Measurements from ENCODE around the gene IGSF23. TPM values are rescaled to one million over a fixed set of nuclear protein-coding genes. Genes with fewer than 3 reads are reported as not detected.

Gene IGSF23
- total and polyA plus RNA-seq, 2 of the 4 experiments (the other 2 are of a cell fraction): 0.27 TPM; not detected in 1

DNA sequence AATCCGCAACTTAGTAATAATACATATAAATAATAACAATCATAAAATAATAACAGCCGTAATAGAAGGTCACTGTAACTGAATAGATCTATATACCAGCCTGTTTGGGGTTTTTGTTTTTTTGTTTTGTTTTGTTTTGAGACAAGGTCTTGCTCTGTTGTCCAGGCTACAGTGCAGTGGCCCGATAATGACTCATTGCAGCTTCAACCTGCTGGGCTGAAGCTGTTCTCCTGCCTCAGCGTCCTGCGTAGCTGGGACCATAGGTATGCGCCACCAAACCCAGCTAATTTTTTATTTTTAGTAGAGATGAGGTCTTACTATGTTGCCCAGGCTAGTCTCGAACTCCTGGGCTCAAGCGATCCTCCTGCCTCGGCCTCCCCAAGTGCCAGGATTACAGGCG lies 950 bp downstream of the IGSF23 start:
- Histone ChIP-seq H2AFZ (replicated peaks; ENCODE audit: low read length, poor library complexity) (no peak overlapping the region), H3K9me1 (ENCODE audit: insufficient read depth, low read length) (no peaks in the 10 kb centered on the region), H3K4me1 (ENCODE audit: control insufficient read depth, insufficient read depth, low read length) (peaks cover 3% of the 10 kb centered on the region; the same call in 1 of the 2 replicates), H3K27me3 (ENCODE audit: control insufficient read depth, insufficient read depth, low read length) (no peaks in the 10 kb centered on the region), H2AK5ac (ENCODE audit: low read depth, low read length) (peak overlapping the region; percentile 51; the same call in 1 of the 2 replicates), H3K9me3 (ENCODE audit: control insufficient read depth, insufficient read depth, low read length) (no peaks in the 10 kb centered on the region), H3K9ac (ENCODE audit: low read depth, low read length) (no peak overlapping the region), H4K20me1 (ENCODE audit: insufficient read depth, low read length) (no peaks in the 10 kb centered on the region), H3K79me1 (ENCODE audit: low read depth in 1 of 2, low read length in 2 of 2) (no peaks in the 10 kb centered on the region), H3K18ac (ENCODE audit: low read depth, low read length) (no peak overlapping the region), H4K8ac (ENCODE audit: low read depth in 2 of 2, low read length in 2 of 2) (no peak overlapping the region), H3K27ac (ENCODE audit: insufficient read depth, low read length) (no peak overlapping the region), H2BK20ac (ENCODE audit: low read depth, low read length) (no peak overlapping the region), H3K4ac (ENCODE audit: low read depth, low read length) (no peak overlapping the region), H3K4me3 (ENCODE audit: insufficient read depth, low read depth, low read length) (no peak overlapping the region), H4K5ac (ENCODE audit: low read depth, low read length) (no peak overlapping the region), H2BK15ac (ENCODE audit: low read depth, low read length) (no peak overlapping the region), H3K36me3 (ENCODE audit: control insufficient read depth, insufficient read depth, low read length) (no peaks in the 10 kb centered on the region), H4K91ac (ENCODE audit: insufficient read depth, low read depth, low read length) (no peak overlapping the region), H2AK9ac (replicated peaks; ENCODE audit: low read depth, low read length, poor library complexity) (no peak overlapping the region), H3K4me2 (ENCODE audit: low read depth, low read length) (no peak overlapping the region), H2BK120ac (ENCODE audit: low read depth, low read length) (no peak overlapping the region), H3K14ac (replicated peaks; ENCODE audit: low read depth, low read length) (no peak overlapping the region), H3K56ac (ENCODE audit: extremely low read depth, insufficient read depth, low read length) (no peak overlapping the region), H2BK5ac (ENCODE audit: low read depth, low read length, poor library complexity, severe bottlenecking) (no peak overlapping the region), H3K23ac (ENCODE audit: low read depth, low read length) (no peak overlapping the region)
- 92% methylated on average over 4 of the region's 10 CpGs; no CpG with 5 or more reads in 1 of the 2 experiments for WGBS, 2 experiments (ENCODE audit: extremely low coverage in 2 of 2, insufficient read length in 1 of 2)
- no TSS peak for BruUV-seq (replicated peaks)
- ATAC-seq (ENCODE audit: low read depth) (no peak), DNase-seq (no peak)
- dilution Hi-C loops (cut with HindIII; ENCODE audit: low sequenced_read_pairs, unreplicated experiment) (no loop called here), intact Hi-C loops (cut with micrococcal nuclease) (no loop called here), in situ Hi-C loops (cut with MboI; ENCODE audit: low sequenced_read_pairs) (no loop called here)
- ChIA-PET POLR2A (ENCODE audit: unreplicated experiment) (no interaction called here), CTCF (no interaction called here)
- TF ChIP-seq FOS (IDR thresholded peaks at IDR 0.05; ENCODE audit: low read depth, low read length) (no peak), CEBPB (IDR thresholded peaks at IDR 0.05; ENCODE audit: low read depth, low read length) (no peak), CHD1 (IDR thresholded peaks at IDR 0.05; ENCODE audit: low read depth, low read length) (no peak), RCOR1 (IDR thresholded peaks at IDR 0.05; ENCODE audit: insufficient replicate concordance, low read length) (no peak)

Measured in IMR-90 (cell line).